GM12801 (cell line): ENCODE results near the gene KLHL7.

Source experiments
- CTCF ChIP-seq: IDR thresholded peaks from one replicate; pipeline ENCODE4 v1.5.1; 2011; ENCODE audit warnings: control low read depth; ENCODE audit not compliant: insufficient read length; ENCODE audit errors: extremely low read depth

KLHL7 gene

GRCh38 chr7:23109470-23109869 is 3.9 kb downstream of the KLHL7 start:
- no peak for TF ChIP-seq CTCF

GRCh38 chr7:23114896-23115295 is 9.3 kb downstream of the KLHL7 start:
- no peak for TF ChIP-seq CTCF

GRCh38 chr7:23115991-23116390 is 10.4 kb downstream of the KLHL7 start:
- TF ChIP-seq CTCF: no peak

GRCh38 chr7:23117841-23118240 is 12.3 kb downstream of the KLHL7 start:
- no peak for TF ChIP-seq CTCF

GRCh38 chr7:23120106-23120505 is 14.5 kb downstream of the KLHL7 start:
- TF ChIP-seq CTCF: no peak

- no peak for TF ChIP-seq CTCF
These were observed 15.6 kb downstream of the KLHL7 start for GRCh38 chr7:23121165-23121564.

GRCh38 chr7:23123007-23123406 is 17.4 kb downstream of the KLHL7 start:
- no peak for TF ChIP-seq CTCF

GRCh38 chr7:23123465-23123864 is 17.9 kb downstream of the KLHL7 start:
- TF ChIP-seq CTCF: no peak
